GM23338 (cell line): ENCODE results near the gene LIFR.

Source experiments
- CREB1 ChIP-seq: fragments of 250-450 bp; sonication (Bioruptor Pico); IDR thresholded peaks from 2 replicates; pipeline ENCODE4 v1.5.0; 2020; ENCODE audit warnings: low read depth, mild to moderate bottlenecking, moderate library complexity
- EZH2 ChIP-seq: fragments of 200-600 bp; sonication (generic); IDR thresholded peaks from one replicate; pipeline ENCODE4 v1.8.0; 2017; ENCODE audit warnings: antibody characterized with exemption, mild to moderate bottlenecking, low read depth; ENCODE audit not compliant: unreplicated experiment
- EZH2phosphoT487 ChIP-seq: fragments of 200-600 bp; sonication (generic); IDR thresholded peaks from one replicate; pipeline ENCODE4 v1.8.1; 2018; ENCODE audit warnings: antibody characterized with exemption; ENCODE audit not compliant: unreplicated experiment
- JUNB ChIP-seq: IDR thresholded peaks from one replicate; pipeline ENCODE4 v1.6.1; 2016; ENCODE audit warnings: antibody characterized with exemption; ENCODE audit not compliant: unreplicated experiment
- POLR2AphosphoS5 ChIP-seq: IDR thresholded peaks from 2 replicates; pipeline ENCODE4 v1.6.1; 2016; ENCODE audit warnings: antibody characterized with exemption, low read depth
- ZNF331 ChIP-seq: fragments of 250-450 bp; sonication (Bioruptor Pico); IDR thresholded peaks from 2 replicates; pipeline ENCODE4 v1.5.0; 2020; ENCODE audit warnings: low read depth, mild to moderate bottlenecking, moderate library complexity
- ZNF462 ChIP-seq: fragments of 250-450 bp; sonication (Bioruptor Pico); IDR thresholded peaks from 2 replicates; pipeline ENCODE4 v1.5.0; 2020; ENCODE audit warnings: mild to moderate bottlenecking, moderate library complexity
- TF ChIP-seq, protein P1 (sequence below), 2 experiments: fragments of 200-600 bp in 1 of 2; sonication (generic) in 1 of 2; conservative IDR thresholded peaks; 2 replicates each; pipeline versions ENCODE4 v1.5.1 to v1.6.1; 2016 to 2017; ENCODE audit warnings: antibody characterized with exemption in 2 of 2, low read depth in 2 of 2, mild to moderate bottlenecking in 2 of 2, moderate library complexity in 1 of 2
- TF ChIP-seq, protein P2 (sequence below): IDR thresholded peaks from one replicate; pipeline ENCODE4 v1.6.1; 2018; ENCODE audit warnings: antibody characterized with exemption; ENCODE audit not compliant: unreplicated experiment
- TF ChIP-seq, protein P3 (sequence below): IDR thresholded peaks from 2 replicates; pipeline ENCODE4 v1.6.1; 2016; ENCODE audit warnings: antibody characterized with exemption

DNA sequence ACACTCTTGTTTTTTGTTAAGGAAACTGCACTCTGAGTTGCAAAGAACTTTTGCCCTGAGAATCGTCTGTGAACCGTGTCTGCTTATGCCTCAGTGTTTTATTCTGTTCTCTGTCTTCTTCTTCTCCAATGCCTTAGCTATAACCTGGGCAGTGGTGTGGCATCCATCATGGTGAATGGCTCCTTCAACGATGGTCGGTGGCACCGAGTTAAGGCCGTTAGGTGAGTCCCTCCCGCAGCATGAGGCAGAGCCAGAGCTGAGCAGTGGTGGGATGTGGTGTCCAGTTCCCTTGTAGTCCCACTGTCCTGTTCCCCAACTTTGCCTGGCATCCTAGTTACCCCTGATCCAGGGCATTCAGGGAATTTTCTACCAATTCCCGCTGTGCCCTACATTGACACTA is 98.3 kb downstream of the LIFR start:
- TF ChIP-seq, protein P1, sequence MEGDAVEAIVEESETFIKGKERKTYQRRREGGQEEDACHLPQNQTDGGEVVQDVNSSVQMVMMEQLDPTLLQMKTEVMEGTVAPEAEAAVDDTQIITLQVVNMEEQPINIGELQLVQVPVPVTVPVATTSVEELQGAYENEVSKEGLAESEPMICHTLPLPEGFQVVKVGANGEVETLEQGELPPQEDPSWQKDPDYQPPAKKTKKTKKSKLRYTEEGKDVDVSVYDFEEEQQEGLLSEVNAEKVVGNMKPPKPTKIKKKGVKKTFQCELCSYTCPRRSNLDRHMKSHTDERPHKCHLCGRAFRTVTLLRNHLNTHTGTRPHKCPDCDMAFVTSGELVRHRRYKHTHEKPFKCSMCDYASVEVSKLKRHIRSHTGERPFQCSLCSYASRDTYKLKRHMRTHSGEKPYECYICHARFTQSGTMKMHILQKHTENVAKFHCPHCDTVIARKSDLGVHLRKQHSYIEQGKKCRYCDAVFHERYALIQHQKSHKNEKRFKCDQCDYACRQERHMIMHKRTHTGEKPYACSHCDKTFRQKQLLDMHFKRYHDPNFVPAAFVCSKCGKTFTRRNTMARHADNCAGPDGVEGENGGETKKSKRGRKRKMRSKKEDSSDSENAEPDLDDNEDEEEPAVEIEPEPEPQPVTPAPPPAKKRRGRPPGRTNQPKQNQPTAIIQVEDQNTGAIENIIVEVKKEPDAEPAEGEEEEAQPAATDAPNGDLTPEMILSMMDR (conservative IDR thresholded peaks at IDR 0.05; ENCODE audit: low read depth in 2 of 2), result no peak
- TF ChIP-seq ZNF462 (CRISPR knock-in tag) (no peak), CREB1 (CRISPR knock-in tag) (no peak), POLR2AphosphoS5 (no peak), EZH2phosphoT487 (no peak), EZH2 (no peak), JUNB (no peak), ZNF331 (CRISPR knock-in tag) (no peak)
- TF ChIP-seq, protein P2, sequence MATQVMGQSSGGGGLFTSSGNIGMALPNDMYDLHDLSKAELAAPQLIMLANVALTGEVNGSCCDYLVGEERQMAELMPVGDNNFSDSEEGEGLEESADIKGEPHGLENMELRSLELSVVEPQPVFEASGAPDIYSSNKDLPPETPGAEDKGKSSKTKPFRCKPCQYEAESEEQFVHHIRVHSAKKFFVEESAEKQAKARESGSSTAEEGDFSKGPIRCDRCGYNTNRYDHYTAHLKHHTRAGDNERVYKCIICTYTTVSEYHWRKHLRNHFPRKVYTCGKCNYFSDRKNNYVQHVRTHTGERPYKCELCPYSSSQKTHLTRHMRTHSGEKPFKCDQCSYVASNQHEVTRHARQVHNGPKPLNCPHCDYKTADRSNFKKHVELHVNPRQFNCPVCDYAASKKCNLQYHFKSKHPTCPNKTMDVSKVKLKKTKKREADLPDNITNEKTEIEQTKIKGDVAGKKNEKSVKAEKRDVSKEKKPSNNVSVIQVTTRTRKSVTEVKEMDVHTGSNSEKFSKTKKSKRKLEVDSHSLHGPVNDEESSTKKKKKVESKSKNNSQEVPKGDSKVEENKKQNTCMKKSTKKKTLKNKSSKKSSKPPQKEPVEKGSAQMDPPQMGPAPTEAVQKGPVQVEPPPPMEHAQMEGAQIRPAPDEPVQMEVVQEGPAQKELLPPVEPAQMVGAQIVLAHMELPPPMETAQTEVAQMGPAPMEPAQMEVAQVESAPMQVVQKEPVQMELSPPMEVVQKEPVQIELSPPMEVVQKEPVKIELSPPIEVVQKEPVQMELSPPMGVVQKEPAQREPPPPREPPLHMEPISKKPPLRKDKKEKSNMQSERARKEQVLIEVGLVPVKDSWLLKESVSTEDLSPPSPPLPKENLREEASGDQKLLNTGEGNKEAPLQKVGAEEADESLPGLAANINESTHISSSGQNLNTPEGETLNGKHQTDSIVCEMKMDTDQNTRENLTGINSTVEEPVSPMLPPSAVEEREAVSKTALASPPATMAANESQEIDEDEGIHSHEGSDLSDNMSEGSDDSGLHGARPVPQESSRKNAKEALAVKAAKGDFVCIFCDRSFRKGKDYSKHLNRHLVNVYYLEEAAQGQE, result no peak
- TF ChIP-seq, protein P3, sequence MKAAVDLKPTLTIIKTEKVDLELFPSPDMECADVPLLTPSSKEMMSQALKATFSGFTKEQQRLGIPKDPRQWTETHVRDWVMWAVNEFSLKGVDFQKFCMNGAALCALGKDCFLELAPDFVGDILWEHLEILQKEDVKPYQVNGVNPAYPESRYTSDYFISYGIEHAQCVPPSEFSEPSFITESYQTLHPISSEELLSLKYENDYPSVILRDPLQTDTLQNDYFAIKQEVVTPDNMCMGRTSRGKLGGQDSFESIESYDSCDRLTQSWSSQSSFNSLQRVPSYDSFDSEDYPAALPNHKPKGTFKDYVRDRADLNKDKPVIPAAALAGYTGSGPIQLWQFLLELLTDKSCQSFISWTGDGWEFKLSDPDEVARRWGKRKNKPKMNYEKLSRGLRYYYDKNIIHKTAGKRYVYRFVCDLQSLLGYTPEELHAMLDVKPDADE, result no peak
